HCT116 (cell line): ENCODE results near the gene MSLN. TPM values are rescaled to one million over a fixed set of nuclear protein-coding genes. Genes with fewer than 3 reads are reported as not detected.

Experiments used
- ATAC-seq: fragments of 200-7000 bp; cut with Tn5 transposase; 2 replicates; pipeline ENCODE4 v1.9.1; 2020; ENCODE audit warnings: mild to moderate bottlenecking, moderate library complexity
- BruUV-seq: library from RNA; stranded (reverse); fragments of 400-500 nt; replicated peaks from 2 replicates; lab custom pipeline; 2021; lab: Mats Ljungman, UMichigan
- CTCF ChIA-PET: fragments of 300-600 bp; sonication (Branson Sonifier 250); formaldehyde crosslinking; loops from one replicate; lab custom pipeline; 2021; ENCODE audit warnings: antibody characterized with exemption; lab: Charles Lee
- POLR2A ChIA-PET: fragments of 300-600, 350-600 bp; sonication (Branson Sonifier 250); formaldehyde crosslinking; loops from one replicate; lab custom pipeline; 2021; ENCODE audit warnings: antibody characterized with exemption; lab: Charles Lee
- RAD21 ChIA-PET, 2 experiments: fragments of 300-600 bp; sonication (Branson Sonifier 250); formaldehyde crosslinking; loops; one replicate each; lab custom pipeline; 2023; ENCODE audit warnings: low total read pairs in 2 of 2; ENCODE audit not compliant: uncharacterized antibody in 2 of 2, unreplicated experiment in 2 of 2, low non-redundant PET in 1 of 2; lab: Charles Lee
- DNase-seq: peaks from one replicate; pipeline ENCODE4 v3.0.0-alpha.2; 2010; ENCODE audit warnings: low read depth, low spot score
- H2AFZ ChIP-seq: fragments of 200-600 bp; shearing (Covaris generic), sonication (generic); 2 replicates; pipeline ENCODE4 v1.6.1; 2017; ENCODE audit warnings: low read depth, mixed run types, mixed read lengths, antibody characterized with exemption, low read length; ENCODE audit not compliant: poor library complexity, severe bottlenecking
- H3K27ac ChIP-seq: 2 replicates; pipeline ENCODE4 v1.5.1; 2012; ENCODE audit warnings: low read depth, low read length
- H3K27me3 ChIP-seq: fragments of 200-600 bp; sonication (generic); 2 replicates; pipeline ENCODE4 v1.6.1; 2016; ENCODE audit warnings: mixed run types, low read length, mixed read lengths; ENCODE audit not compliant: insufficient read depth
- H3K36me3 ChIP-seq, 2 experiments: fragments of 200-500 bp in 1 of 2; fragments of 200-600 bp in 1 of 2; sonication (Bioruptor generic) in 1 of 2; sonication (generic) in 1 of 2; 2 replicates each; pipeline versions ENCODE4 v1.5.1 to v1.6.1; 2014 to 2016; ENCODE audit warnings: low read length in 2 of 2, inconsistent platforms in 1 of 2, mixed read lengths in 1 of 2, mixed run types in 1 of 2; ENCODE audit not compliant: insufficient read depth in 2 of 2, control insufficient read depth in 1 of 2
- H3K4me1 ChIP-seq, 2 experiments: fragments of 200-600 bp in 1 of 2; sonication (generic) in 1 of 2; 2 replicates each; pipeline versions ENCODE4 v1.5.1 to v1.6.1; 2012 to 2017; ENCODE audit warnings: low read length in 2 of 2, inconsistent platforms in 1 of 2, mild to moderate bottlenecking in 1 of 2, mixed read lengths in 1 of 2, mixed run types in 1 of 2, moderate library complexity in 1 of 2; ENCODE audit not compliant: insufficient read depth in 2 of 2, control insufficient read depth in 1 of 2
- H3K4me2 ChIP-seq: fragments of 200-600 bp; sonication (generic); 2 replicates; pipeline ENCODE4 v1.6.1; 2017; ENCODE audit warnings: mixed run types, low read length, mixed read lengths
- H3K4me3 ChIP-seq, 2 experiments: fragments of 200-600 bp in 1 of 2; sonication (generic) in 1 of 2; replicated peaks in 1 of 2; 2 replicates each; pipeline ENCODE4 v1.5.1; 2011 to 2016; ENCODE audit warnings: low read length in 2 of 2, control low read depth in 1 of 2, low read depth in 1 of 2, mild to moderate bottlenecking in 1 of 2, mixed read lengths in 1 of 2, mixed run types in 1 of 2
- H3K79me2 ChIP-seq: fragments of 200-600 bp; sonication (generic); 2 replicates; pipeline ENCODE4 v1.6.1; 2017; ENCODE audit warnings: mild to moderate bottlenecking, mixed run types, low read length, moderate library complexity, mixed read lengths; ENCODE audit not compliant: insufficient read depth
- H3K9ac ChIP-seq: fragments of 200-600 bp; sonication (generic); 2 replicates; pipeline ENCODE4 v1.6.1; 2016; ENCODE audit warnings: low read length, mixed read lengths
- H3K9me2 ChIP-seq: fragments of 200-600 bp; sonication (generic), shearing (Covaris generic); 2 replicates; pipeline ENCODE4 v1.6.1; 2017; ENCODE audit warnings: mixed run types, mild to moderate bottlenecking, moderate library complexity; ENCODE audit not compliant: insufficient read depth
- H3K9me3 ChIP-seq, 2 experiments: fragments of 200-500 bp in 1 of 2; fragments of 200-600 bp in 1 of 2; sonication (Bioruptor generic) in 1 of 2; sonication (generic) in 1 of 2; 2 replicates each; pipeline ENCODE4 v1.6.1; 2014 to 2017; ENCODE audit warnings: low read length in 2 of 2, mixed read lengths in 2 of 2, inconsistent platforms in 1 of 2, low read depth in 1 of 2, mild to moderate bottlenecking in 1 of 2, mixed run types in 1 of 2, moderate library complexity in 1 of 2; ENCODE audit not compliant: control insufficient read depth in 1 of 2, insufficient read depth in 1 of 2
- H4K20me1 ChIP-seq: fragments of 200-600 bp; sonication (generic), shearing (Covaris generic); 2 replicates; pipeline ENCODE4 v1.6.1; 2017; ENCODE audit warnings: mixed run types, mild to moderate bottlenecking, moderate library complexity; ENCODE audit not compliant: insufficient read depth
- ATF3 ChIP-seq: IDR thresholded peaks from 2 replicates; pipeline ENCODE4 v1.6.1; 2012
- CEBPB ChIP-seq: IDR thresholded peaks from 2 replicates; pipeline ENCODE4 v1.6.1; 2012; ENCODE audit warnings: low read depth
- EGR1 ChIP-seq: IDR thresholded peaks from 2 replicates; pipeline ENCODE4 v1.6.1; 2012; ENCODE audit warnings: low read depth
- ELF1 ChIP-seq: IDR thresholded peaks from 2 replicates; pipeline ENCODE4 v1.6.1; 2012; ENCODE audit warnings: low read depth, borderline replicate concordance
- JUND ChIP-seq: IDR thresholded peaks from 2 replicates; pipeline ENCODE4 v1.6.1; 2012
- POLR2AphosphoS5 ChIP-seq: IDR thresholded peaks from 2 replicates; pipeline ENCODE4 v1.6.1; 2011; ENCODE audit warnings: mild to moderate bottlenecking, low read depth, low read length, moderate library complexity
- REST ChIP-seq: IDR thresholded peaks from 2 replicates; pipeline ENCODE4 v1.6.1; 2012; ENCODE audit warnings: low read depth
- SIN3A ChIP-seq: IDR thresholded peaks from 2 replicates; pipeline ENCODE4 v1.6.1; 2012; ENCODE audit warnings: low read depth
- TCF7L2 ChIP-seq: IDR thresholded peaks from 2 replicates; pipeline ENCODE4 v1.7.0; 2011; ENCODE audit warnings: borderline replicate concordance, inconsistent platforms; ENCODE audit not compliant: insufficient read depth, insufficient read length; ENCODE audit errors: extremely low read depth
- ZBTB33 ChIP-seq: IDR thresholded peaks from 2 replicates; pipeline ENCODE4 v1.6.1; 2011; ENCODE audit warnings: mild to moderate bottlenecking, low read length, moderate library complexity; ENCODE audit not compliant: insufficient replicate concordance; ENCODE audit errors: extremely low read depth
- intact Hi-C: fragments of 100-400 bp; cut with micrococcal nuclease; formaldehyde crosslinking; loops from 2 replicates; pipeline ENCODE4 v1.10.0; 2022
- total RNA-seq: library from RNA; stranded (reverse); gene quantifications from one replicate; pipeline ENCODE4 v1.2.1, GENCODE V29; 2021; ENCODE audit not compliant: unreplicated experiment

The MSLN gene
- total RNA-seq, 1 experiment from 2014 or later: 40.9 TPM

GRCh38 chr16:817001-817906, 56.7 kb downstream of the MSLN start:
- CTCF ChIA-PET: no interaction called here
- no peak overlapping the region for H3K4me2 ChIP-seq
- intact Hi-C loops: no loop called here
- peaks cover 24 to 31% of the 10 kb centered on the region in 2 experiments for H3K4me1 ChIP-seq
- no peaks in the 10 kb centered on the region for H3K79me2 ChIP-seq
- RAD21 ChIA-PET: no interaction called here
- H4K20me1 ChIP-seq: no peaks in the 10 kb centered on the region
- no peak for DNase-seq
- no peak overlapping the region for H3K27ac ChIP-seq
- POLR2A ChIA-PET: no interaction called here
- no peak overlapping the region for H3K4me3 ChIP-seq
- no TSS peak for BruUV-seq
- H3K9me3 ChIP-seq: no peaks in the 10 kb centered on the region
- no peaks in the 10 kb centered on the region for H3K9me2 ChIP-seq
- no peak overlapping the region for H2AFZ ChIP-seq
- H3K27me3 ChIP-seq: no peaks in the 10 kb centered on the region
- H3K36me3 ChIP-seq: no peaks in the 10 kb centered on the region
- TF ChIP-seq REST (no peak), CEBPB (no peak), ZBTB33 (no peak), POLR2AphosphoS5 (no peak), ATF3 (no peak), EGR1 (no peak), JUND (no peak), SIN3A (no peak), ELF1 (no peak), TCF7L2 (no peak)
- ATAC-seq: no peak
- H3K9ac ChIP-seq: no peak overlapping the region
